ENCODE data around the gene METTL3. TPM values are rescaled to one million over a fixed set of nuclear protein-coding genes. Genes with fewer than 3 reads are reported as not detected.

The METTL3 gene
- total and polyA plus RNA-seq, 2 of the 13 experiments (the other 11 are each of a cell fraction or from before 2014, with no cell fraction given) = 123 to 130 TPM

- no peak for TF ChIP-seq CERS6 (CRISPR knock-in tag; IDR thresholded peaks at IDR 0.05)
- peak; percentile 49 for TF ChIP-seq SOX5 (CRISPR knock-in tag; IDR thresholded peaks at IDR 0.05; ENCODE audit: borderline replicate concordance)
- TF ChIP-seq, protein P1, sequence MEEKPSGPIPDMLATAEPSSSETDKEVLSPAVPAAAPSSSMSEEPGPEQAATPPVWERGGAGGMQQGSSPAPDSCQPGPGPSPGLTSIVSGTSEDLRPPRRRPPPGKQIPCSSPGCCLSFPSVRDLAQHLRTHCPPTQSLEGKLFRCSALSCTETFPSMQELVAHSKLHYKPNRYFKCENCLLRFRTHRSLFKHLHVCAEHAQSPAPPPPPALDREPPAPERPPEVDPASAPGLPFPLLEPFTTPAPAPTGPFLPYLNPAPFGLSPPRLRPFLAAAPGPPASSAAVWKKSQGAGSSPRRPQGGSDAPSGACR (CRISPR knock-in tag; IDR thresholded peaks at IDR 0.05) = peak; percentile 64; the same call in 1 of the 2 replicates
- TF ChIP-seq, protein P2, sequence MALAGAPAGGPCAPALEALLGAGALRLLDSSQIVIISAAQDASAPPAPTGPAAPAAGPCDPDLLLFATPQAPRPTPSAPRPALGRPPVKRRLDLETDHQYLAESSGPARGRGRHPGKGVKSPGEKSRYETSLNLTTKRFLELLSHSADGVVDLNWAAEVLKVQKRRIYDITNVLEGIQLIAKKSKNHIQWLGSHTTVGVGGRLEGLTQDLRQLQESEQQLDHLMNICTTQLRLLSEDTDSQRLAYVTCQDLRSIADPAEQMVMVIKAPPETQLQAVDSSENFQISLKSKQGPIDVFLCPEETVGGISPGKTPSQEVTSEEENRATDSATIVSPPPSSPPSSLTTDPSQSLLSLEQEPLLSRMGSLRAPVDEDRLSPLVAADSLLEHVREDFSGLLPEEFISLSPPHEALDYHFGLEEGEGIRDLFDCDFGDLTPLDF (CRISPR knock-in tag; IDR thresholded peaks at IDR 0.05) = no peak
- 0 out of 2 replicates have a peak, but pooled peaks have one; percentile 41 for TF ChIP-seq ZNF589 (CRISPR knock-in tag; conservative IDR thresholded peaks at IDR 0.05)
- TF ChIP-seq HNRNPUL1 (IDR thresholded peaks at IDR 0.05; ENCODE audit: low read depth, low read length) = no peak
- TF ChIP-seq REPIN1 (CRISPR knock-in tag; IDR thresholded peaks at IDR 0.05; ENCODE audit: borderline replicate concordance, low read depth) = peak; percentile 96
- peak; percentile 98 for TF ChIP-seq TARDBP (CRISPR knock-in tag; IDR thresholded peaks at IDR 0.05)
- TF ChIP-seq ZNF782 (CRISPR knock-in tag; IDR thresholded peaks at IDR 0.05; ENCODE audit: borderline replicate concordance) = peak; percentile 96
- TF ChIP-seq, protein P3, sequence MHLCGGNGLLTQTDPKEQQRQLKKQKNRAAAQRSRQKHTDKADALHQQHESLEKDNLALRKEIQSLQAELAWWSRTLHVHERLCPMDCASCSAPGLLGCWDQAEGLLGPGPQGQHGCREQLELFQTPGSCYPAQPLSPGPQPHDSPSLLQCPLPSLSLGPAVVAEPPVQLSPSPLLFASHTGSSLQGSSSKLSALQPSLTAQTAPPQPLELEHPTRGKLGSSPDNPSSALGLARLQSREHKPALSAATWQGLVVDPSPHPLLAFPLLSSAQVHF (CRISPR knock-in tag; IDR thresholded peaks at IDR 0.05) = peak; percentile 56; the same call in 1 of the 2 replicates
- peak; percentile 98 for TF ChIP-seq ZNF574 (CRISPR knock-in tag; IDR thresholded peaks at IDR 0.05)
- no peak for TF ChIP-seq ATAD3A (CRISPR knock-in tag; IDR thresholded peaks at IDR 0.05)
- TF ChIP-seq RFX3 (CRISPR knock-in tag; IDR thresholded peaks at IDR 0.05) = peak; percentile 48; the same call in 1 of the 2 replicates
- TF ChIP-seq ZNF549 (CRISPR knock-in tag; IDR thresholded peaks at IDR 0.05) = no peak
- TF ChIP-seq, protein P4, sequence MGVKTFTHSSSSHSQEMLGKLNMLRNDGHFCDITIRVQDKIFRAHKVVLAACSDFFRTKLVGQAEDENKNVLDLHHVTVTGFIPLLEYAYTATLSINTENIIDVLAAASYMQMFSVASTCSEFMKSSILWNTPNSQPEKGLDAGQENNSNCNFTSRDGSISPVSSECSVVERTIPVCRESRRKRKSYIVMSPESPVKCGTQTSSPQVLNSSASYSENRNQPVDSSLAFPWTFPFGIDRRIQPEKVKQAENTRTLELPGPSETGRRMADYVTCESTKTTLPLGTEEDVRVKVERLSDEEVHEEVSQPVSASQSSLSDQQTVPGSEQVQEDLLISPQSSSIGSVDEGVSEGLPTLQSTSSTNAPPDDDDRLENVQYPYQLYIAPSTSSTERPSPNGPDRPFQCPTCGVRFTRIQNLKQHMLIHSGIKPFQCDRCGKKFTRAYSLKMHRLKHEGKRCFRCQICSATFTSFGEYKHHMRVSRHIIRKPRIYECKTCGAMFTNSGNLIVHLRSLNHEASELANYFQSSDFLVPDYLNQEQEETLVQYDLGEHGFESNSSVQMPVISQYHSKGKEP (CRISPR knock-in tag; IDR thresholded peaks at IDR 0.05) = no peak; the same call in 1 of the 2 replicates
- TF ChIP-seq ZNF547 (CRISPR knock-in tag; IDR thresholded peaks at IDR 0.05) = peak; percentile 83
- TF ChIP-seq ZNF138 (CRISPR knock-in tag; IDR thresholded peaks at IDR 0.05; ENCODE audit: low read depth) = peak; percentile 95; the same call in 1 of the 2 replicates
- TF ChIP-seq MED8 (CRISPR knock-in tag; IDR thresholded peaks at IDR 0.05; ENCODE audit: insufficient replicate concordance) = peak; percentile 89
- peak; percentile 82; the same call in 1 of the 2 replicates for TF ChIP-seq MIER2 (CRISPR knock-in tag; IDR thresholded peaks at IDR 0.05)
- TF ChIP-seq JUNB (CRISPR knock-in tag; IDR thresholded peaks at IDR 0.05; ENCODE audit: borderline replicate concordance) = no peak; the same call in 1 of the 2 replicates
These were observed at the start of gene METTL3 (continued) for GRCh38 chr14:21510735-21511657.
